SK-N-DZ (cell line): Measurements from ENCODE around the gene MRPL55.
"Not testable (repeated sequence)": the region's sequence is repeated elsewhere in the genome, so short reads cannot be mapped to it uniquely, and the experiment has no call there.

Experiments
- DNase-seq: peaks from one replicate; pipeline ENCODE4 v3.0.0-alpha.2; 2015; ENCODE audit warnings: low spot score

The MRPL55 gene

DNA sequence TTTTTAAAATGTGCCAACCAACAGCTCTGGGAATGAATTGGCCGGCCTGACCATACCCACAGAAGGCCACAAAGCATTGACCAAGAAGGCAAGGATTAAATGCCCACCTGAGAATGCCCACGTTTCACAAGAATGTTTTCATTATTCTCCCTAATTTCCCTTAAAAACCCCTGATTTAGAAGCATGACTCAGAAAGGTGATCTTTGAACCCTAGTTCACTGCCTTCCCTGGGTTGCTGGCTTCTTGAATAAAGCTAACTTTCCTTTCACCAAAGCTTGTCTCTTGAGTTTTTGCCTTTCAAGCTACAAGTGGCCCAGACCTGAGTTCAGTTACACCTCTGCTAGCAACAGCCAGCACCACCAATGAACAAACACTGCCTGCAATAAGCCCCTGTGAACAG lies 14.4 kb upstream of the MRPL55 start:
- no peak for DNase-seq

GRCh38 chr1:228122921-228123441 lies 13.9 kb upstream of the MRPL55 start:
- no peak for DNase-seq

DNA sequence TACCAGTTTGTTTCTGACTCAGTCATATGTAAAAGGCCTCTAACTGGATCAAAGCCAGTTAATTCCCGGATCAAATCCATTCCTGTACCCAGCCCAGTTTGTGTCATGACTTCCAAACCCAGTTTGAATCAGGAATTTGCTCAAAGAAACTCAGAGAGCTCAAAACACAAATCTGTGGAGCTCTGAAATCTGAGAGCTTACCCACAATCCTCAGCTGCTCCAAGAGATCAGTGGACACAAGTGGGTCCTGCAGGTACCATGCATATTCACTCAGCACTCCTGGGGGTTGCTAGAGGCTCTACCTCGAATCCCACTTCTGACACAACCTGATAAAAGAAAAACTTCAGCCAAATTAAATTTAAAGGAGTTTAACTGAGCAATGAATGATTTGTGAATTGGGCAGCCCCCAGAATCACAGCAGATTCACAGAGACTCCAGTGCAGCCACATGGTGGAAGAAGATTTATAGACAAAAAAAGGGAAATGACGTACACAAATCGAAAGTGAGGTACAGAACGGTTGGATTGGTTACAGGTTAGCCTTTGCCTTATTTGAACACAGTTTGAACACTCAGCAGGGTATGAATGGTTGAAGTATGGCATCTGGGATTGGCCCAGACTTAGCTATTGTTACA lies 11.9 kb upstream of the MRPL55 start:
- DNase-seq, result no peak

DNA sequence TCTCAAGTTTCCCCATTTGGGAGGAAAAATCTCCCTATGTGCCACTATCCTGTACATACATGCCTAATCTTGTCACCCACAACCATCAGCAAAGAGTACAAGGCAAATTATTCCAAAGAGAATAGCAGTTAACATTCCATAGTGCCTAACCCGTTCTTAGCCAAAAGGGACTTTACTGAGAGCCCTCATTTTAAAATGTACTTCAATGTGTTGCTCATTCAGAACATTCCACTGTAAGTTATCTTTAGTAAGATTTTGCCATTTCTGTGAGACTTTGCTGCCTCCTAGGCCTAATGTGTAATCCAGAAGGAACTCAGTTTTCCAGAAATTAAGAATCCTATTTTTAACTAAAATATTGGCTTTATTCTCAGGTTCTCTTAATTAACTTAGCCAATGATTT lies 11.3 kb upstream of the MRPL55 start:
- no peak for DNase-seq

GRCh38 chr1:228118040-228118439 lies 8.9 kb upstream of the MRPL55 start:
- DNase-seq, result no peak

GRCh38 chr1:228117335-228117734 lies 8.2 kb upstream of the MRPL55 start:
- no peak for DNase-seq

GRCh38 chr1:228114827-228115226 lies 5.7 kb upstream of the MRPL55 start:
- DNase-seq, result no peak

GRCh38 chr1:228112617-228113016 lies 3.5 kb upstream of the MRPL55 start:
- DNase-seq, result no peak

- no peak for DNase-seq
These were observed 3.1 kb upstream of the MRPL55 start for GRCh38 chr1:228112167-228112566.

DNA sequence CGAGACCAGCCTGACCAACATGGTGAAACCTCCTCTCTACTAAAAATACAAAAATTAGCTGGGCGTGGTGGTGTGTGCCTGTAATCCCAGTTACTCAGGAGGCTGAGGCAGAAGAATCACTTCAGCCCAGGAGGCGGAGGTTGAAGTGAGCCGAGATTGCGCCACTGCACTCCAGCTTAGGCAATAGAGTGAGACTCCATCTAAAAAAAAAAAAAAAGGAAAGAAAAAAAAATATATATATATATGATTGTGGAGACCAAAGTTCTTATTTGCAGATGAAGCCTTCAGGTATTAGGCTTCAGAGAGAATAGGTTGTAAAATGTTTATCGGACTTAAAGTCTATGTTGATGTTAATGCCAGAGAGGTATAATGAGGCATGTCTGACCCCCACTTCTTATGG lies 2.2 kb upstream of the MRPL55 start:
- DNase-seq, result not testable (repeated sequence)

DNA sequence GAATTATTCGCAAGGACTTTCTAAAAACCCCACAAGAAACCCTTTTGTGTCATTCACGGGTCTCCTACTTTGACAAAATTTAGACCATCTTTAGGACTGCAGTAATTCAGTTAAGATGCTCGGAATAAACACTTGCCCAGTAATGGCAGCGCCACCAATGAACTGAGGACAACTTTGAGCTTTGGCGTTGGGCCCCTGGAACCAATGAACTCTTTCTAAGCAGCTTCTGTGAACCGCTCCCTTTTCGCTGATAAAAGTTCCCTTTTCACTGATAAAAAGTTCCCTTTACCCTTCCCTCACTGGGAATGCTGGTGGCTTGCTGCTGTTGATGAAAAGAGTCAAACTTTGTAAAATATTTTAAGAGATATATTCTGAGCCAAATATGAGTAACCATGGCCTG lies 1.5 kb upstream of the MRPL55 start:
- no peak for DNase-seq

DNA sequence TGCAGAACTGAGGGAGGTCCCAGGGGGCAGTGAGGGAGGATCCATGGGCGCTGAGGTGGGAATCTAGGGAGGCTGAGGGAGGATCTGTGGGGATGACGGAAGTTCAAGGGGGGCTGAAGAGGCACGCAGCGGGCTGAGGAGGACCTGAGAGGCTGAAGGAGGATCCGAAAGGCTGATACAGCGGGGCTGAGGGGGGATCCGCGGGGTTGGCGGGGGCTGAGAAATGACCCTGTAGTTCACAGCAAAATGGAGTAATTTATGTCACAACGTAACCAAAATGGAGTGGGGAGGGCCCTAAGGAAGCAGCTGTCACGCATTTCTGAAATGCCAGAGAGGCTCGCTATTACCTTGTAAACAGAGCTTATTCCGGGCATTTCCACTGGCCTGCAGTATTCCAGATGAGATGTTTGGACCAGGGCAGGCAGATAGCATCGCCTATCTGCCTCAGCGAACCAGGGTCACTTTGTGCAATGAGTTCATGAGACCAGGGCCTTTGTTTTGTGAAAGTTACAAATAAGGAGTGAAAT lies 926 bp upstream of the MRPL55 start:
- DNase-seq, result no peak

GRCh38 chr1:228108742-228109072 lies 392 bp downstream of the MRPL55 start:
- no peak for DNase-seq

DNA sequence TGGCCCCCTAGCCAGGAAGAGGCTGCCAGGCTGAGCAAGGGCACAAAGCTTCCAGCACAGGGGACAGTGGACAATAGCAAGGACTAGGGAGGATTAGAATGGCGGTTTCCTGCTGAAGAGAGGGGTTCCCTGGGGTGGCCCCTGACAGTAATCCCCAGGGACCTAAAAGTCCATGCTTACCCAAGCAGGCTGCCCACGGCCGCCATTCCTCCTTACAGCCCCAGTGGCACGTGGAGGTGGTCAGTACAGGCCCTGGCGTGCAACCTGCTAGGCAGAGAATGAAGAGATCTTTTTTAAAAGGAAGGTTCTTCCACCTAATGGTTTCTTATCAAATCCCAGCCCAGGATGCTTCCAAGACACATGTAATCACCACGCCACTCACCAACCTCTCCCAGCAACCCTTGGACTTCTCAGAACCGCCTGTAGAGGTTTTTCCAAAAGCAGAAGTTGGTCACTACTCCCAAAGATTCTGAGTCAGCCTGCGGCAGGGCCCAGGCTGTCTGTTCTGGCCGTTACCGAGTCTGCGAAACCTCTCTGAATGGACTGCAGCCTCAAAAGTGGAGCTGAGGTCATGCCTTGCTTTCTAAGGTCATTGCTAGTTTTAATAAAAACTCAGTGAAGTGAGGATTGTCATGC lies 926 bp downstream of the MRPL55 start:
- DNase-seq, result no peak

DNA sequence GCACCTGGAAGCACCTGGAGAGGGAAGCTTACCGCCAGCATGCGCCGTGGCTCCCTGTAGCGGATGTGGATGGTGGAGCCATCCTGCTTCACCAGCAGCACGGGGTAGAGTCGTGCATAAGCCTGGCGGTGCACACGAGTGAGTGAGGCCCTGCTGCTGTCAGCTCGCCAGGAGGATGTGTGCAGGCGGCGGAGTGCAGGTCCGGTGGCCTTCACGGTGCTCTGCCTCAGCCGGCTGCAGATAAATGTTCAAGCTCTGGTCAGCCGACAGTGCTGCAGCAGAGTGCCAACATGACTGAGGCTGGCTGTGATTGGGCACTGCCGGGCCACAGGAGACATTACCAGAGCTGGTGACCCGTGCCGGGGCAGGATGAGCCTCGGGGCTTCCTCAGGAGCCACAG lies 1.5 kb downstream of the MRPL55 start:
- DNase-seq, result no peak

- no peak for DNase-seq
These were observed 2.4 kb downstream of the MRPL55 start for GRCh38 chr1:228106800-228107054.

- no peak for DNase-seq
These were observed 2.9 kb downstream of the MRPL55 start for GRCh38 chr1:228105996-228106799.

- no peak for DNase-seq
These were observed 3.7 kb downstream of the MRPL55 start for GRCh38 chr1:228105270-228105995.

GRCh38 chr1:228104526-228105269 lies 4.4 kb downstream of the MRPL55 start:
- DNase-seq, result no peak

GRCh38 chr1:228102791-228103620 lies 6.1 kb downstream of the MRPL55 start, which contains the start of gene C1orf35:
C1orf35 (minus strand) TSS chr1:228103325; CDS start chr1:228103227, 98 bp downstream.
- DNase-seq, result peak; percentile 90
